ENCODE results near the gene CACHD1. TPM values are rescaled to one million over a fixed set of nuclear protein-coding genes. Genes with fewer than 3 reads are reported as not detected.

Gene CACHD1
- total RNA-seq, 1 donor from 2014 or later = 5.9 TPM

- H3K4me3 ChIP-seq (ENCODE audit: low read depth, low read length) = no peak overlapping the region
- no peak for TF ChIP-seq CTCF (conservative IDR thresholded peaks at IDR 0.05; ENCODE audit: low read depth, low read length)
- DNase-seq (ENCODE audit: low read depth) = no peak
Observed at GRCh38 chr1:64535938-64536835, 66.3 kb downstream of the CACHD1 start.

GRCh38 chr1:64536836-64537490 lies 67.0 kb downstream of the CACHD1 start:
- H3K4me3 ChIP-seq (ENCODE audit: low read depth, low read length) = no peak overlapping the region
- no peak for TF ChIP-seq CTCF (conservative IDR thresholded peaks at IDR 0.05; ENCODE audit: low read depth, low read length)
- no peak for DNase-seq (ENCODE audit: low read depth)

- no peak overlapping the region for H3K4me3 ChIP-seq (ENCODE audit: low read depth, low read length)
- TF ChIP-seq CTCF (conservative IDR thresholded peaks at IDR 0.05; ENCODE audit: low read depth, low read length) = no peak
- no peak for DNase-seq (ENCODE audit: low read depth)
Observed at GRCh38 chr1:64537942-64538341, 68.0 kb downstream of the CACHD1 start.

- no peak for TF ChIP-seq CTCF (conservative IDR thresholded peaks at IDR 0.05; ENCODE audit: low read depth, low read length)
Observed at GRCh38 chr1:64538389-64538788, 68.5 kb downstream of the CACHD1 start.

GRCh38 chr1:64539289-64539688 lies 69.4 kb downstream of the CACHD1 start:
- no peak overlapping the region for H3K4me3 ChIP-seq (ENCODE audit: low read depth, low read length)
- TF ChIP-seq CTCF (conservative IDR thresholded peaks at IDR 0.05; ENCODE audit: low read depth, low read length) = no peak
- DNase-seq (ENCODE audit: low read depth) = no peak

More at GRCh38 chr1:64538389-64538788, 68.5 kb downstream of the CACHD1 start:
- H3K4me3 ChIP-seq (ENCODE audit: low read depth, low read length) = no peak overlapping the region
- no peak for DNase-seq (ENCODE audit: low read depth)

- no peak for DNase-seq (ENCODE audit: low read depth)
- H3K4me3 ChIP-seq (ENCODE audit: low read depth, low read length) = peak overlapping the region; percentile 3
- TF ChIP-seq CTCF (conservative IDR thresholded peaks at IDR 0.05; ENCODE audit: low read depth, low read length) = no peak
Observed at GRCh38 chr1:64539781-64540218, 69.9 kb downstream of the CACHD1 start.
